DND-41 (cell line): ENCODE measurements around the gene PCSK9.

Experiments used
- ATAC-seq: fragments of 200-7000 bp; cut with Tn5 transposase; 3 replicates; pipeline ENCODE4 v1.9.1; 2021; ENCODE audit warnings: low read depth; ENCODE audit not compliant: insufficient read depth
- DNase-seq: peaks from one replicate; pipeline ENCODE4 v3.0.0-alpha.2; 2020
- H2AFZ ChIP-seq: 2 replicates; pipeline ENCODE4 v1.6.0; 2012; ENCODE audit warnings: low read depth, low read length
- H3K27ac ChIP-seq: 2 replicates; pipeline ENCODE4 v1.5.1; 2012; ENCODE audit warnings: low read length, inconsistent platforms
- H3K27me3 ChIP-seq: fragments of 200-600 bp; sonication (generic); 2 replicates; pipeline ENCODE4 v1.6.0; 2012; ENCODE audit warnings: low read length, mild to moderate bottlenecking, inconsistent platforms; ENCODE audit not compliant: insufficient read depth, poor library complexity
- H3K36me3 ChIP-seq: 2 replicates; pipeline ENCODE4 v1.5.1; 2012; ENCODE audit warnings: low read length, inconsistent platforms; ENCODE audit not compliant: insufficient read depth
- H3K4me1 ChIP-seq: 2 replicates; pipeline ENCODE4 v1.5.1; 2012; ENCODE audit warnings: mild to moderate bottlenecking, low read length; ENCODE audit not compliant: insufficient read depth
- H3K4me2 ChIP-seq: 2 replicates; pipeline ENCODE4 v1.6.0; 2012; ENCODE audit warnings: mild to moderate bottlenecking, moderate library complexity, low read length, inconsistent platforms; ENCODE audit not compliant: insufficient read depth
- H3K4me3 ChIP-seq, 2 experiments: fragments of 200-600 bp in 1 of 2; shearing (Covaris generic) in 1 of 2; 2 replicates each; pipeline ENCODE4 v1.5.1; 2012 to 2016; ENCODE audit warnings: inconsistent platforms in 2 of 2, low read length in 2 of 2, mild to moderate bottlenecking in 2 of 2, low read depth in 1 of 2, moderate library complexity in 1 of 2
- H3K79me2 ChIP-seq: 2 replicates; pipeline ENCODE4 v1.6.0; 2012; ENCODE audit warnings: low read length, inconsistent platforms; ENCODE audit not compliant: insufficient read depth
- H3K9ac ChIP-seq: 2 replicates; pipeline ENCODE4 v1.6.0; 2012; ENCODE audit warnings: low read depth, mild to moderate bottlenecking, inconsistent platforms, low read length, moderate library complexity
- H3K9me3 ChIP-seq: 2 replicates; pipeline ENCODE4 v1.5.1; 2012; ENCODE audit warnings: low read length, moderate library complexity, mild to moderate bottlenecking, inconsistent platforms; ENCODE audit not compliant: insufficient read depth, severe bottlenecking
- H4K20me1 ChIP-seq: 2 replicates; pipeline ENCODE4 v1.6.0; 2012; ENCODE audit warnings: low read length; ENCODE audit not compliant: insufficient read depth
- EZH2 ChIP-seq: IDR thresholded peaks from 3 replicates; pipeline ENCODE4 v1.6.1; 2012; ENCODE audit warnings: borderline replicate concordance, low read depth, mild to moderate bottlenecking, moderate library complexity, low read length, inconsistent platforms; ENCODE audit not compliant: severe bottlenecking
- TF ChIP-seq, protein P1 (sequence below): IDR thresholded peaks from 2 replicates; pipeline ENCODE4 v1.5.1; 2012; ENCODE audit warnings: borderline replicate concordance, low read length, moderate library complexity, mild to moderate bottlenecking; ENCODE audit not compliant: poor library complexity, severe bottlenecking; ENCODE audit errors: extremely low read depth

PCSK9 gene

DNA sequence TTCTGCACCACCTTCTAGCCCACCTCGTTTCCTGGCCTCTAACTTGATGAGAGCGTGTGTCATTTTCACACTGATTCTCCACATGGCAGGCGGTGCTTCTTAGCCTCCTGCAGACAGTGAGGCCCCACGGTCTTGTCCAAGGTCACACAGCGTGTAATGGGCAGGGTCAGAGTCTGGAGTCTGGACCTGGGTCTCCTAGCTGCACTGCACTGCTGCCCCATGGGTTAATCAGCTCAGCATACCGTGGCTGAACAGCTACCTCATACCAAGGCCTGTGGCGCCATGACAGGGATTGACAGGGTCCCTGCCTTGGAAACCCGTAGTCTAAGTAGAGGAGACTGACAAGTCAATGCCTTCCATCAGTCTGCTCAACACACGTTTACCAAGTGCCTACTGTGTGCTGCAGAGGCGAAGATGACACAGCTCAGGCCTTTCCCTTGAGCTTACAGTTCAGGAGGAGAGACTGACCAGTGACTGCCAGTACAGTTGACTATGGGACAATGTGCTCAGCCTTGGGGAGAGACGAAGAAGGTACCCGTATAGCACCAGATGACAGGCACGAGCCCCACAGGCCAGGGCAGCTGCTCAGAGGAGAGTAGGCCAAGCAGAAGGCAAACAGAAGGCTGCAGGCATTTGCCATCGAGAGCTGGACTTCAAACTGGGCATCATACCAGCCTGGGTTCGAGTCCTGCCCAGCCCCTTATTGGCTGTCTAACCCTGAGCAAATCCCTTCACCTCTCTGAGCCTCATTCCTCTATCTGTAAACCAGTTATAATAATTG is 5.5 kb downstream of the PCSK9 start:
- H3K27me3 ChIP-seq = peaks cover 5% of the 10 kb centered on the region
- H3K4me1 ChIP-seq = no peaks in the 10 kb centered on the region
- H3K36me3 ChIP-seq = no peaks in the 10 kb centered on the region
- H3K9ac ChIP-seq = no peak overlapping the region
- no peak for TF ChIP-seq EZH2
- TF ChIP-seq, protein P1, sequence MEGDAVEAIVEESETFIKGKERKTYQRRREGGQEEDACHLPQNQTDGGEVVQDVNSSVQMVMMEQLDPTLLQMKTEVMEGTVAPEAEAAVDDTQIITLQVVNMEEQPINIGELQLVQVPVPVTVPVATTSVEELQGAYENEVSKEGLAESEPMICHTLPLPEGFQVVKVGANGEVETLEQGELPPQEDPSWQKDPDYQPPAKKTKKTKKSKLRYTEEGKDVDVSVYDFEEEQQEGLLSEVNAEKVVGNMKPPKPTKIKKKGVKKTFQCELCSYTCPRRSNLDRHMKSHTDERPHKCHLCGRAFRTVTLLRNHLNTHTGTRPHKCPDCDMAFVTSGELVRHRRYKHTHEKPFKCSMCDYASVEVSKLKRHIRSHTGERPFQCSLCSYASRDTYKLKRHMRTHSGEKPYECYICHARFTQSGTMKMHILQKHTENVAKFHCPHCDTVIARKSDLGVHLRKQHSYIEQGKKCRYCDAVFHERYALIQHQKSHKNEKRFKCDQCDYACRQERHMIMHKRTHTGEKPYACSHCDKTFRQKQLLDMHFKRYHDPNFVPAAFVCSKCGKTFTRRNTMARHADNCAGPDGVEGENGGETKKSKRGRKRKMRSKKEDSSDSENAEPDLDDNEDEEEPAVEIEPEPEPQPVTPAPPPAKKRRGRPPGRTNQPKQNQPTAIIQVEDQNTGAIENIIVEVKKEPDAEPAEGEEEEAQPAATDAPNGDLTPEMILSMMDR = no peak
- no peaks in the 10 kb centered on the region for H3K79me2 ChIP-seq
- H2AFZ ChIP-seq = no peak overlapping the region
- no peak for ATAC-seq
- H4K20me1 ChIP-seq = no peaks in the 10 kb centered on the region
- no peak for DNase-seq
- no peak overlapping the region for H3K27ac ChIP-seq
- no peaks in the 10 kb centered on the region for H3K9me3 ChIP-seq
- no peak overlapping the region for H3K4me3 ChIP-seq
- H3K4me2 ChIP-seq = no peak overlapping the region

DNA sequence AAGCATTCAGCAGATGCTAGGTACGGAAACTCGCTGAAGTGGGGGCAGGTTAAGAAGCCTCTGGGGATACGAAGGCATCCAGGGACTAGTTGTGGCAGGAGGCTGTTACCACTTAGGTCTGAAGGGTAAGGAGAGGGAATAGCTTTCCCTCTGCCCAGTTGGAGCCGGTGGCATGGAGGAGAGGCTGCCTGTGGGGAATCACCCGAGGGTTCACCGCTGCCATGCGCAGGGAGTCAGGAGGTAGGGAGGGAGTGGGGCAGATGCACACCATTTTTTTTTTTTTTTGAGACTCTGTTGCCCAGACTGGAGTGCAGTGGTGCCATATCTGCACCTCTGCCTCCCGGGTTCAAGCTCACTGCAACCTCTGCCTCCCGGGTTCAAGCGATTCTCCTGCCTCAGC is 6.1 kb downstream of the PCSK9 start:
- TF ChIP-seq, protein P1 = no peak
- TF ChIP-seq EZH2 = no peak
- H3K27ac ChIP-seq = no peak overlapping the region
- ATAC-seq = no peak
- no peaks in the 10 kb centered on the region for H3K36me3 ChIP-seq
- DNase-seq = no peak
- no peaks in the 10 kb centered on the region for H3K4me1 ChIP-seq
- no peaks in the 10 kb centered on the region for H3K9me3 ChIP-seq
- H4K20me1 ChIP-seq = no peaks in the 10 kb centered on the region
- no peak overlapping the region for H3K4me3 ChIP-seq
- H3K9ac ChIP-seq = no peak overlapping the region
- H3K79me2 ChIP-seq = no peaks in the 10 kb centered on the region
- no peak overlapping the region for H2AFZ ChIP-seq
- peaks cover 5% of the 10 kb centered on the region for H3K27me3 ChIP-seq
- H3K4me2 ChIP-seq = no peak overlapping the region

GRCh38 chr1:55046871-55047270 is 7.5 kb downstream of the PCSK9 start:
- Histone ChIP-seq H3K27me3 (no peaks in the 10 kb centered on the region), H3K27ac (no peak overlapping the region), H3K79me2 (no peaks in the 10 kb centered on the region), H3K4me3 (no peak overlapping the region), H3K4me2 (no peak overlapping the region), H3K36me3 (no peaks in the 10 kb centered on the region), H3K4me1 (no peaks in the 10 kb centered on the region), H3K9ac (no peak overlapping the region), H3K9me3 (no peaks in the 10 kb centered on the region), H4K20me1 (no peaks in the 10 kb centered on the region), H2AFZ (no peak overlapping the region)
- ATAC-seq (no peak), DNase-seq (no peak)
- TF ChIP-seq, protein P1 = no peak
- no peak for TF ChIP-seq EZH2

GRCh38 chr1:55047611-55048010 is 8.3 kb downstream of the PCSK9 start:
- Histone ChIP-seq H3K36me3 (no peaks in the 10 kb centered on the region), H2AFZ (no peak overlapping the region), H3K9me3 (no peaks in the 10 kb centered on the region), H3K27me3 (no peaks in the 10 kb centered on the region), H3K4me1 (no peaks in the 10 kb centered on the region), H4K20me1 (no peaks in the 10 kb centered on the region), H3K9ac (no peak overlapping the region), H3K27ac (no peak overlapping the region), H3K4me2 (no peak overlapping the region), H3K79me2 (no peaks in the 10 kb centered on the region), H3K4me3 (no peak overlapping the region)
- DNase-seq (no peak), ATAC-seq (no peak)
- no peak for TF ChIP-seq EZH2
- TF ChIP-seq, protein P1 = no peak
